Natural killer cell (primary cell): Measurements from ENCODE around the gene MRPL24. TPM values are rescaled to one million over a fixed set of nuclear protein-coding genes. Genes with fewer than 3 reads are reported as not detected.
A peak's percentile ranks its signal among the peaks of the same experiment; 100 is the strongest.

ENCODE experiments used
- ATAC-seq, 3 donors: fragments of 150-1000 bp in 2 of 3; fragments of 200-7000 bp in 1 of 3; cut with Tn5 transposase; 1 replicate in 1 of 3; 2 replicates in 2 of 3; pipeline ENCODE4 v1.10.0; 2021; ENCODE audit warnings: mild to moderate bottlenecking in 2 of 3, moderate library complexity in 2 of 3
- DNase-seq, 2 donors: peaks; one replicate each; pipeline versions ENCODE4 v3.0.0 to v3.0.0-alpha.2; 2013 to 2021; ENCODE audit warnings: mixed read lengths in 1 of 2
- H3K27ac ChIP-seq: one replicate; pipeline ENCODE4 v1.5.1; 2013; ENCODE audit warnings: mild to moderate bottlenecking, low read length
- H3K27me3 ChIP-seq: one replicate; pipeline ENCODE4 v1.6.1; 2013; ENCODE audit warnings: low read length; ENCODE audit not compliant: control insufficient read depth, insufficient read depth
- H3K36me3 ChIP-seq: one replicate; pipeline ENCODE4 v1.6.1; 2013; ENCODE audit warnings: low read length; ENCODE audit not compliant: control insufficient read depth, insufficient read depth
- H3K4me1 ChIP-seq: one replicate; pipeline ENCODE4 v1.6.1; 2013; ENCODE audit warnings: low read length; ENCODE audit not compliant: control insufficient read depth, insufficient read depth
- H3K4me3 ChIP-seq: one replicate; pipeline ENCODE4 v1.5.1; 2013; ENCODE audit warnings: low read length
- H3K9me3 ChIP-seq: one replicate; pipeline ENCODE4 v1.6.1; 2013; ENCODE audit warnings: low read length; ENCODE audit not compliant: control insufficient read depth, insufficient read depth
- H3K27ac Mint-ChIP-seq, 2 donors: one replicate each; pipeline ENCODE4 v1.8.0; 2022; ENCODE audit warnings: mild to moderate bottlenecking in 2 of 2, mixed read lengths in 2 of 2, moderate library complexity in 1 of 2
- H3K27me3 Mint-ChIP-seq, 2 donors: one replicate each; pipeline ENCODE4 v1.8.0; 2022; ENCODE audit warnings: low read depth in 2 of 2, mixed read lengths in 2 of 2
- H3K36me3 Mint-ChIP-seq: one replicate; pipeline ENCODE4 v1.8.0; 2022; ENCODE audit warnings: mixed read lengths
- H3K4me1 Mint-ChIP-seq, 2 donors: one replicate each; pipeline ENCODE4 v1.8.0; 2022; ENCODE audit warnings: mixed read lengths in 2 of 2
- H3K4me3 Mint-ChIP-seq: one replicate; pipeline ENCODE4 v1.8.0; 2022; ENCODE audit warnings: mild to moderate bottlenecking, moderate library complexity, mixed read lengths
- H3K9me3 Mint-ChIP-seq, 2 donors: one replicate each; pipeline ENCODE4 v1.8.0; 2022; ENCODE audit warnings: mixed read lengths in 2 of 2
- CTCF ChIP-seq: fragments of 200-600 bp; IDR thresholded peaks from one replicate; pipeline ENCODE4 v1.8.0; 2022; ENCODE audit warnings: antibody characterized with exemption
- WGBS: methylation state at CpG from one replicate; pipeline ENCODE4 v1.1.7; 2013; ENCODE audit warnings: missing lambda C conversion rate; ENCODE audit not compliant: insufficient coverage; 5-methylcytosine and 5-hydroxymethylcytosine counted together
- intact Hi-C: fragments of 100-400 bp; cut with micrococcal nuclease; formaldehyde crosslinking; loops from one replicate; pipeline ENCODE4 v1.14.2; 2022
- total RNA-seq, 4 donors: library from RNA; stranded (reverse); fragments of 120-200 nt in 1 of 4; gene quantifications; one replicate each; pipeline versions ENCODE4 v1.2.3 to v1.2.4, GENCODE V29; 2013 to 2022

The MRPL24 gene
- total RNA-seq, 3 donors from 2014 or later (not counting 1 experiment from before 2014, with no cell fraction given), result 15.9 to 19.7 (median 18.7) TPM

- Histone ChIP-seq H3K9me3 (no peaks in the 10 kb centered on the region), H3K27ac (peak overlapping the region; percentile 98), H3K4me3 (peak overlapping the region; percentile 86), H3K27me3 (no peaks in the 10 kb centered on the region), H3K36me3 (peaks cover 14% of the 10 kb centered on the region), H3K4me1 (peaks cover 33% of the 10 kb centered on the region)
- H3K36me3 Mint-ChIP-seq, result peaks cover 6% of the 10 kb centered on the region
- intact Hi-C loops, result loop anchor here (1.0 kb wide), 5 partner anchors 17 to 48 kb away; partner anchors contain the start of genes HDGF, ISG20L2, METTL25B and MRPL24
- no peaks in the 10 kb centered on the region for H3K9me3 Mint-ChIP-seq
- no peaks in the 10 kb centered on the region for H3K27me3 Mint-ChIP-seq
- ATAC-seq (peak; percentile 0 to 5 (median 0)), DNase-seq (peak; percentile 40 to 73)
- H3K27ac Mint-ChIP-seq, result no peak overlapping the region
- WGBS, result under 1% methylated on average over 28 of the region's 31 CpGs
- H3K4me1 Mint-ChIP-seq, result peaks cover 39 to 46% of the 10 kb centered on the region in 2 donors
- no peak overlapping the region for H3K4me3 Mint-ChIP-seq
- TF ChIP-seq CTCF, result no peak
Observed at GRCh38 chr1:156767879-156768604, 27.2 kb upstream of the MRPL24 start.

- Mint-ChIP-seq H3K36me3 (peaks cover 6% of the 10 kb centered on the region), H3K27me3 (no peaks in the 10 kb centered on the region), H3K4me3 (no peak within 1 kb of the TSS), H3K9me3 (no peaks in the 10 kb centered on the region), H3K4me1 (peaks cover 33 to 39% of the 10 kb centered on the region in 2 donors), H3K27ac (no peak within 1 kb of the TSS)
- Histone ChIP-seq H3K27ac (peak within 1 kb of the TSS; percentile 98), H3K4me1 (peaks cover 33% of the 10 kb centered on the region), H3K27me3 (no peaks in the 10 kb centered on the region), H3K9me3 (no peaks in the 10 kb centered on the region), H3K4me3 (peak within 1 kb of the TSS; percentile 86), H3K36me3 (peaks cover 11% of the 10 kb centered on the region)
- peak; percentile 91 to 98 (median 93) for ATAC-seq
- no peak for TF ChIP-seq CTCF
- peak; percentile 94 to 99 for DNase-seq
- intact Hi-C loops, result loop anchor here (1.0 kb wide), 5 partner anchors 16 to 49 kb away; partner anchors contain the start of genes HDGF, ISG20L2, METTL25B and MRPL24
- under 1% methylated on average over 50 of the region's 50 CpGs for WGBS
Observed at GRCh38 chr1:156767101-156767878, 26.4 kb upstream of the MRPL24 start, which contains the start of gene PRCC. TSS of gene PRCC (plus strand) at chr1:156767535. CDS start at chr1:156767772, 237 bp downstream.

GRCh38 chr1:156766298-156767100 lies 25.6 kb upstream of the MRPL24 start:
- no peak overlapping the region for H3K4me3 Mint-ChIP-seq

More at GRCh38 chr1:156766298-156767100, 25.6 kb upstream of the MRPL24 start:
- H3K27ac Mint-ChIP-seq, result no peak overlapping the region
- Histone ChIP-seq H3K36me3 (peaks cover 8% of the 10 kb centered on the region), H3K9me3 (no peaks in the 10 kb centered on the region), H3K27me3 (no peaks in the 10 kb centered on the region), H3K4me1 (peaks cover 33% of the 10 kb centered on the region), H3K27ac (peak overlapping the region; percentile 98), H3K4me3 (peak overlapping the region; percentile 52)
- ATAC-seq, result no peak
- H3K36me3 Mint-ChIP-seq, result peaks cover 6% of the 10 kb centered on the region
- 14% methylated on average over 14 of the region's 14 CpGs for WGBS
- TF ChIP-seq CTCF, result no peak
- peaks cover 32 to 34% of the 10 kb centered on the region in 2 donors for H3K4me1 Mint-ChIP-seq
- H3K27me3 Mint-ChIP-seq, result no peaks in the 10 kb centered on the region
- intact Hi-C loops, result loop anchor here (1.0 kb wide), 5 partner anchors 15 to 50 kb away; partner anchors contain the start of genes HDGF, ISG20L2, METTL25B and MRPL24
- DNase-seq, result no peak
- H3K9me3 Mint-ChIP-seq, result no peaks in the 10 kb centered on the region
